Measurements from ENCODE around the gene KIF26A. TPM values are rescaled to one million over a fixed set of nuclear protein-coding genes. Genes with fewer than 3 reads are reported as not detected.

Gene KIF26A
- total and polyA plus RNA-seq, 2 donors (not counting 1 experiment from before 2014, with no cell fraction given), result 0.15 TPM; not detected in 1

DNA sequence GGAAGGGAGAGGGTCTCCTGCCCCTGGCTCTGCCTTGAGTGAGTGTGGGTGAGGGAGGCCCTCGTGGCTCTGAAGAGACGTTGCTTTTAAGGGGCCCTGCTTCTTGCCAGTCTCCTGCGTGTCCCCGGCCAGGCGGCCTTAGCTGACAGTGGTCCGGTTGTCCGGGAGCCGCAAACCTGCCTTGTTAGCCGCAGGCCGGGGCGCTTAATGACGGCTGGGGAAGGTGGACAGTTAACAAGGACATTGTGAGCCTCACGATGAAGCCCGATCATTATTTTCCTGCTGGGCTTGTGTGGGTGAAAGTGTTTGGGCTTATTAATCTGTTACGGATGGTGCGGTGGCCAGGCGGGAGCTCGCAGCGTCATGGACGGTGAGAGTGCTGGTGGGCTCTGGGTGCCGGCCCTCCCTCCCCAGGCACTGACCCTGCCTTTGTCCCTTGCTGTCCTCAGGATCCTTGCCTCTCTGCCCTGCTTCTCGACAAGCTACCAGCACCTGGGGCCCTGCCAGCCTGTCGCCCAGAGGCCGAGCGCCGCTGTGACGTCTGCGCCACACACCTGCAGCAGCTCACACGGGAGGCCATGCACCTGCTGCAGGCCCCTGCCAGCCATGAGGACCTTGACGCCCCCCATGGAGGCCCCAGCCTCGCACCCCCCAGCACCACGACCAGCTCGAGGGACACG, 13.3 kb downstream of the KIF26A start:
- POLR2A ChIA-PET, result no interaction called here
- Mint-ChIP-seq H3K27me3 (peaks cover 2% of the 10 kb centered on the region), H3K27ac (no peak overlapping the region), H3K9me3 (ENCODE audit: insufficient read depth) (no peaks in the 10 kb centered on the region), H3K4me1 (no peaks in the 10 kb centered on the region), H3K4me3 (no peak overlapping the region)
- DNase-seq, result no peak
- H3K27me3 ChIP-seq (replicated peaks in 1 of 4; ENCODE audit: control extremely low read depth in 1 of 4, control insufficient read depth in 3 of 4, insufficient read depth in 4 of 4, low read length in 3 of 4), result peaks cover 0 to 8% (median 0%) of the 10 kb centered on the region in 4 experiments
- H3K4me2 ChIP-seq (replicated peaks; ENCODE audit: low read depth, low read length, poor library complexity, severe bottlenecking), result no peak overlapping the region
- H3K4me3 ChIP-seq (ENCODE audit: control extremely low read depth in 1 of 5, extremely low read depth in 1 of 5, insufficient read depth in 1 of 5, low read depth in 2 of 5, low read length in 4 of 5), result no peak overlapping the region
- H3K27ac ChIP-seq (ENCODE audit: low read length in 2 of 2), result no peak overlapping the region
- H3K4me1 ChIP-seq (ENCODE audit: control insufficient read depth in 2 of 2, insufficient read depth in 2 of 2, low read length in 2 of 2), result no peaks in the 10 kb centered on the region
- no peak overlapping the region for H2AFZ ChIP-seq (ENCODE audit: insufficient read depth, low read depth, low read length, poor library complexity, severe bottlenecking)
- no peak overlapping the region for H3K9ac ChIP-seq (ENCODE audit: low read length)
- no peaks in the 10 kb centered on the region for H3K9me3 ChIP-seq (ENCODE audit: control extremely low read depth in 1 of 3, control insufficient read depth in 2 of 3, insufficient read depth in 1 of 3, low read length in 2 of 3)
- intact Hi-C loops (cut with micrococcal nuclease), result no loop called here
- CTCF ChIA-PET, result no interaction called here
- H3K36me3 ChIP-seq (replicated peaks in 1 of 2; ENCODE audit: control extremely low read depth in 1 of 2, control insufficient read depth in 1 of 2, extremely low read depth in 1 of 2, insufficient read depth in 2 of 2, low read length in 1 of 2), result no peaks in the 10 kb centered on the region
- no peak for TF ChIP-seq EZH2 (IDR thresholded peaks at IDR 0.05; ENCODE audit: borderline replicate concordance, insufficient read depth, low read depth, low read length, poor library complexity, severe bottlenecking)
- TF ChIP-seq, protein P1, sequence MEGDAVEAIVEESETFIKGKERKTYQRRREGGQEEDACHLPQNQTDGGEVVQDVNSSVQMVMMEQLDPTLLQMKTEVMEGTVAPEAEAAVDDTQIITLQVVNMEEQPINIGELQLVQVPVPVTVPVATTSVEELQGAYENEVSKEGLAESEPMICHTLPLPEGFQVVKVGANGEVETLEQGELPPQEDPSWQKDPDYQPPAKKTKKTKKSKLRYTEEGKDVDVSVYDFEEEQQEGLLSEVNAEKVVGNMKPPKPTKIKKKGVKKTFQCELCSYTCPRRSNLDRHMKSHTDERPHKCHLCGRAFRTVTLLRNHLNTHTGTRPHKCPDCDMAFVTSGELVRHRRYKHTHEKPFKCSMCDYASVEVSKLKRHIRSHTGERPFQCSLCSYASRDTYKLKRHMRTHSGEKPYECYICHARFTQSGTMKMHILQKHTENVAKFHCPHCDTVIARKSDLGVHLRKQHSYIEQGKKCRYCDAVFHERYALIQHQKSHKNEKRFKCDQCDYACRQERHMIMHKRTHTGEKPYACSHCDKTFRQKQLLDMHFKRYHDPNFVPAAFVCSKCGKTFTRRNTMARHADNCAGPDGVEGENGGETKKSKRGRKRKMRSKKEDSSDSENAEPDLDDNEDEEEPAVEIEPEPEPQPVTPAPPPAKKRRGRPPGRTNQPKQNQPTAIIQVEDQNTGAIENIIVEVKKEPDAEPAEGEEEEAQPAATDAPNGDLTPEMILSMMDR (IDR thresholded peaks at IDR 0.05), result no peak
- WGBS (ENCODE audit: insufficient coverage), result 94% methylated on average over 34 of the region's 34 CpGs
- no peak for ATAC-seq (ENCODE audit: low read depth)
- no peaks in the 10 kb centered on the region for H3K79me2 ChIP-seq (ENCODE audit: control insufficient read depth, insufficient read depth, low read length)
- no peaks in the 10 kb centered on the region for H4K20me1 ChIP-seq (ENCODE audit: control insufficient read depth, insufficient read depth, low read length, poor library complexity, severe bottlenecking)

DNA sequence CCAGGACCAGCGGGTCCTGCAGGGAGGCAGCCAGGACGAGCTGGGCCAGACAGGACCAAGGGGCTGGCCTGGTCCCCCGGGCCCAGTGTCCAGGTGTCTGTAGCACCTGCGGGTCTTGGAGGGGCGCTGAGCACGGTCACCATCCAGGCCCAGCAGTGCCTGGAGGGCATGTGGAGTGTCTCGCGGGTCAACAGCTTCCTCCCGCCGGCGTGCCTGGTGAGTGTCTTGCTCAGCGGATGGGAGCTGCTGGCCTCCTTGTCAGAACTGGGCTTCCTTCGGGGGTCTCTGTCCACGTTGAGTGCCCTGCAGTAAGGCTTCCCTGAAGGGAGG, 13.8 kb downstream of the KIF26A start:
- Histone ChIP-seq H3K9ac (ENCODE audit: low read length) (no peak overlapping the region), H3K4me3 (ENCODE audit: control extremely low read depth in 1 of 5, extremely low read depth in 1 of 5, insufficient read depth in 1 of 5, low read depth in 2 of 5, low read length in 4 of 5) (no peak overlapping the region), H2AFZ (ENCODE audit: insufficient read depth, low read depth, low read length, poor library complexity, severe bottlenecking) (no peak overlapping the region), H3K9me3 (ENCODE audit: control extremely low read depth in 1 of 3, control insufficient read depth in 2 of 3, insufficient read depth in 1 of 3, low read length in 2 of 3) (no peaks in the 10 kb centered on the region), H3K79me2 (ENCODE audit: control insufficient read depth, insufficient read depth, low read length) (no peaks in the 10 kb centered on the region), H3K4me2 (replicated peaks; ENCODE audit: low read depth, low read length, poor library complexity, severe bottlenecking) (no peak overlapping the region), H3K36me3 (replicated peaks in 1 of 2; ENCODE audit: control extremely low read depth in 1 of 2, control insufficient read depth in 1 of 2, extremely low read depth in 1 of 2, insufficient read depth in 2 of 2, low read length in 1 of 2) (no peaks in the 10 kb centered on the region), H4K20me1 (ENCODE audit: control insufficient read depth, insufficient read depth, low read length, poor library complexity, severe bottlenecking) (no peaks in the 10 kb centered on the region), H3K27me3 (replicated peaks in 1 of 4; ENCODE audit: control extremely low read depth in 1 of 4, control insufficient read depth in 3 of 4, insufficient read depth in 4 of 4, low read length in 3 of 4) (peaks cover 0 to 8% (median 0%) of the 10 kb centered on the region in 4 experiments), H3K27ac (ENCODE audit: low read length in 2 of 2) (no peak overlapping the region), H3K4me1 (ENCODE audit: control insufficient read depth in 2 of 2, insufficient read depth in 2 of 2, low read length in 2 of 2) (no peaks in the 10 kb centered on the region)
- ChIA-PET CTCF (no interaction called here), POLR2A (no interaction called here)
- DNase-seq, result no peak
- Mint-ChIP-seq H3K4me3 (no peak overlapping the region), H3K9me3 (ENCODE audit: insufficient read depth) (no peaks in the 10 kb centered on the region), H3K4me1 (no peaks in the 10 kb centered on the region), H3K27me3 (peaks cover 2% of the 10 kb centered on the region), H3K27ac (no peak overlapping the region)
- ATAC-seq (ENCODE audit: low read depth), result no peak
- intact Hi-C loops (cut with micrococcal nuclease), result no loop called here
- TF ChIP-seq, protein P1 (IDR thresholded peaks at IDR 0.05), result no peak
- TF ChIP-seq EZH2 (IDR thresholded peaks at IDR 0.05; ENCODE audit: borderline replicate concordance, insufficient read depth, low read depth, low read length, poor library complexity, severe bottlenecking), result no peak
- 96% methylated on average over 13 of the region's 14 CpGs for WGBS (ENCODE audit: insufficient coverage)
